ENCODE data around the gene ETV3.
"Not testable (repeated sequence)": the region's sequence is repeated elsewhere in the genome, so short reads cannot be mapped to it uniquely, and the experiment has no call there.

Gene ETV3

DNA sequence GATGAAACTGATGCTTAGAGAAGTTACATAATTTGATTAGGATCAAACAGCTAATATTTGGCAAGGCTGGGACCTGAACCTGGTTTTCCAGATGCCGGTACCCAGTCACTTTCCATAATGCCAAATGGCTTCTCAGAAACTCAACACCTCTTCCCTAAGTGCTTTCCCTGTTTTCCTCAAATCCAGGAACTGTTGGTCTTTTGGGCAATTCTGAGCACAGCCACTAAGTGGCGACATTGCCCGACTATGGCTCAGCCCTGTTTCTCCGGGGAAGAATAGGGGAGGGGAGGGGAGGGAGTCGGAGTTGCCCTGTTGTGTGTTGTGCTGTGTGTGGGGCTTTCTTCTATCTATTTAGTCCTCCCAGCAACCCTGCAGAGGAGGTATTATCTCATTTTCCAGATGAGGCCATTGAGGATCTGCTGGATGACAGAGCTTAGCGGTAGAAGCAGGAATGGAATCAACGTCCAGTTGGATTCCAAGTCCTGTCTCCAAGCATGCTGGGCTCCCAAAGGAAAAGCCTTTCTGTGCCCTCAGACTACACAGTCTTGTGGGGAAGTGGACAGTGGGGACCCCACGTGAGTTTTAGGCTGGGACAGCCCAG, 33.8 kb upstream of the ETV3 start:
- DNase-seq (ENCODE audit: low spot score); POLR2A ChIA-PET (ENCODE audit: low non-redundant PET); H3K27ac ChIP-seq: not testable (repeated sequence)
- CTCF ChIA-PET, result interaction anchor here (0.9 kb wide), 1 partner anchor 409 kb away, joined by 3 read pairs; no protein-coding TSS in a partner anchor
- TF ChIP-seq, protein P1, sequence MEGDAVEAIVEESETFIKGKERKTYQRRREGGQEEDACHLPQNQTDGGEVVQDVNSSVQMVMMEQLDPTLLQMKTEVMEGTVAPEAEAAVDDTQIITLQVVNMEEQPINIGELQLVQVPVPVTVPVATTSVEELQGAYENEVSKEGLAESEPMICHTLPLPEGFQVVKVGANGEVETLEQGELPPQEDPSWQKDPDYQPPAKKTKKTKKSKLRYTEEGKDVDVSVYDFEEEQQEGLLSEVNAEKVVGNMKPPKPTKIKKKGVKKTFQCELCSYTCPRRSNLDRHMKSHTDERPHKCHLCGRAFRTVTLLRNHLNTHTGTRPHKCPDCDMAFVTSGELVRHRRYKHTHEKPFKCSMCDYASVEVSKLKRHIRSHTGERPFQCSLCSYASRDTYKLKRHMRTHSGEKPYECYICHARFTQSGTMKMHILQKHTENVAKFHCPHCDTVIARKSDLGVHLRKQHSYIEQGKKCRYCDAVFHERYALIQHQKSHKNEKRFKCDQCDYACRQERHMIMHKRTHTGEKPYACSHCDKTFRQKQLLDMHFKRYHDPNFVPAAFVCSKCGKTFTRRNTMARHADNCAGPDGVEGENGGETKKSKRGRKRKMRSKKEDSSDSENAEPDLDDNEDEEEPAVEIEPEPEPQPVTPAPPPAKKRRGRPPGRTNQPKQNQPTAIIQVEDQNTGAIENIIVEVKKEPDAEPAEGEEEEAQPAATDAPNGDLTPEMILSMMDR (conservative IDR thresholded peaks at IDR 0.05; ENCODE audit: low read depth), result peak; percentile 47

DNA sequence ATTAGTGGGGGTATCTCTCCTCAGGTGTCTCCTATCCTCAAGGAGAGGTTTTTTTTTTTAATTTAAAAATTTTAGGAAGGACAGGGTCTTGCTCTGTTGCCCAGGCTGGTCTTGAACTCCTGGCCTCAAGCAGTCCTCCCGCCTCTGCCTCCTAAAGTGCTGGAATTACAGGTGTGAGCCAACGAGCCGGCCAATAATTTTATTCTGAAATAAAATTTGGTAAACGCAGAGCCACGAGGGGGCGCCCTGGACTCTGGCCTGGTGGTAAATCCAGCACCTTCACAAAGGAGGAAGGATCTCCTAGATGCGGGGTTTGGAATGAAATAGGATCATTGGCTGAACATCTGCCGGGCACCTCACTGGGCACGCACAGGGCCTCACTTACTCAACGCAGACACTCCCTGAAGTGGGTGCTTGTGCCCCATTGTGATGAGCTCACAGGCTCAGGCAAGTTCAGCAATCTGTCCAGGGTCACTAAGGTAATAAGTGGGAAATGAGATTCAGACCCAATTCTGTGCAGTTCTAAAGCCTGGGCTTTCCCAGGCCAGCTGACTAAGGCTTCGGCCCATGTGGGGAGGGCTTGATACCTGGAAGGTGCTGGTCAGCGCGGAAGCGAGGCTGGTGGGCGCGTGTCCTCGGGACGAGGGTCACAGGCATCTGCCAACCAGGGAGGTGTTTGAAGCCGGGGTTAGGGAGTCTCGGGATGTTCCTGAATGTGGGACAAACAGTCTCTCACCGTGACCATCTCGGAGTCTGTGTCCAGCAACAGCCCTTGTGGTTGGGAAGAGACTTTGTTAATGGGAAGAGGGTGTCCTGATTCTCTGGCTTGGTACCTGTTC, 32.7 kb upstream of the ETV3 start:
- TF ChIP-seq, protein P1 (conservative IDR thresholded peaks at IDR 0.05; ENCODE audit: low read depth), result peak; percentile 44
- CTCF ChIA-PET, result interaction anchor here (0.6 to 0.9 kb wide), 3 partner anchors 12 to 410 kb away, joined by 3 read pairs; no protein-coding TSS in a partner anchor
- no peak overlapping the region for H3K27ac ChIP-seq
- DNase-seq (ENCODE audit: low spot score), result peak; percentile 26
- POLR2A ChIA-PET (ENCODE audit: low non-redundant PET), result no interaction called here

GRCh38 chr1:157168015-157168414, 29.8 kb upstream of the ETV3 start:
- TF ChIP-seq, protein P1 (conservative IDR thresholded peaks at IDR 0.05; ENCODE audit: low read depth), result no peak
- CTCF ChIA-PET, result interaction anchor here (0.6 kb wide), 1 partner anchor 12 kb away, joined by 3 read pairs; no protein-coding TSS in a partner anchor
- POLR2A ChIA-PET (ENCODE audit: low non-redundant PET), result no interaction called here
- no peak for DNase-seq (ENCODE audit: low spot score)
- no peak overlapping the region for H3K27ac ChIP-seq

GRCh38 chr1:157167437-157167836, 29.2 kb upstream of the ETV3 start:
- POLR2A ChIA-PET (ENCODE audit: low non-redundant PET), result no interaction called here
- TF ChIP-seq, protein P1 (conservative IDR thresholded peaks at IDR 0.05; ENCODE audit: low read depth), result no peak
- CTCF ChIA-PET, result interaction anchor here (0.6 to 1.1 kb wide), 3 partner anchors 13 to 77 kb away, joined by 3 to 5 read pairs (median 3); no protein-coding TSS in a partner anchor

GRCh38 chr1:157166590-157166989, 28.4 kb upstream of the ETV3 start:
- TF ChIP-seq, protein P1 (conservative IDR thresholded peaks at IDR 0.05; ENCODE audit: low read depth), result no peak
- POLR2A ChIA-PET (ENCODE audit: low non-redundant PET), result no interaction called here
- no peak for DNase-seq (ENCODE audit: low spot score)
- H3K27ac ChIP-seq, result no peak overlapping the region
- CTCF ChIA-PET, result interaction anchor here (1.1 kb wide), 1 partner anchor 76 kb away, joined by 3 read pairs; no protein-coding TSS in a partner anchor

More at GRCh38 chr1:157167437-157167836, 29.2 kb upstream of the ETV3 start:
- no peak for DNase-seq (ENCODE audit: low spot score)
- H3K27ac ChIP-seq, result no peak overlapping the region

- ChIA-PET POLR2A (ENCODE audit: low non-redundant PET) (no interaction called here), CTCF (interaction anchor here (0.7 to 1.1 kb wide), 2 partner anchors 74 to 1139 kb away, joined by 3 to 4 read pairs; no protein-coding TSS in a partner anchor)
- TF ChIP-seq, protein P1 (conservative IDR thresholded peaks at IDR 0.05; ENCODE audit: low read depth), result peak; percentile 95
- no peak overlapping the region for H3K27ac ChIP-seq
- peak; percentile 59 for DNase-seq (ENCODE audit: low spot score)
Measured at GRCh38 chr1:157163273-157164127, 25.3 kb upstream of the ETV3 start.
